Breast epithelium (tissue), 3 donors: ENCODE results near the gene PIGK.

Source experiments
- CTCF ChIP-seq, 3 donors: fragments of 450-650 bp; IDR thresholded peaks; one replicate each; pipeline ENCODE4 v1.5.1; 2016 to 2017; ENCODE audit warnings: antibody characterized with exemption in 3 of 3, mild to moderate bottlenecking in 3 of 3, moderate library complexity in 3 of 3
- POLR2A ChIP-seq: fragments of 450-650 bp; IDR thresholded peaks from one replicate; pipeline ENCODE4 v1.6.1; 2016; ENCODE audit warnings: antibody characterized with exemption, mild to moderate bottlenecking, moderate library complexity

GRCh38 chr1:77156214-77156613 is 63.0 kb downstream of the PIGK start:
- TF ChIP-seq CTCF (IDR thresholded peaks at IDR 0.05), result no peak
- TF ChIP-seq POLR2A, result no peak
